NCI-H2081 treated with DMSO at 0.1 percent for 48 hours (cell line): ENCODE data around the gene RBM4B.
"Not testable (repeated sequence)": the region's sequence is repeated elsewhere in the genome, so short reads cannot be mapped to it uniquely, and the experiment has no call there.

Experiments
- DNase-seq: peaks from one replicate; lab custom pipeline; 2025; lab: John Stamatoyannopoulos, UW

RBM4B gene

GRCh38 chr11:66641834-66642233, 35.9 kb downstream of the RBM4B start:
- DNase-seq, result no peak

GRCh38 chr11:66639814-66640340, 37.8 kb downstream of the RBM4B start:
- DNase-seq, result not testable (repeated sequence)

- DNase-seq, result no peak
Observed at GRCh38 chr11:66639066-66639813, 38.4 kb downstream of the RBM4B start.

GRCh38 chr11:66638177-66639065, 39.3 kb downstream of the RBM4B start, which contains the start of gene RBM4:
RBM4 (plus strand) TSS chr11:66638703; CDS start chr11:66639712, 1,009 bp downstream.
- DNase-seq, result peak; percentile 99

GRCh38 chr11:66637557-66638176, 40.0 kb downstream of the RBM4B start:
- no peak for DNase-seq

GRCh38 chr11:66636411-66636810, 41.3 kb downstream of the RBM4B start:
- no peak for DNase-seq

- no peak for DNase-seq
Observed at GRCh38 chr11:66632952-66633351, 44.7 kb downstream of the RBM4B start.

- DNase-seq, result no peak
Observed at GRCh38 chr11:66631883-66632282, 45.8 kb downstream of the RBM4B start.

- no peak for DNase-seq
Observed at GRCh38 chr11:66629356-66629755, 48.3 kb downstream of the RBM4B start.

GRCh38 chr11:66628061-66628603, 49.6 kb downstream of the RBM4B start:
- no peak for DNase-seq

- DNase-seq, result no peak
Observed at GRCh38 chr11:66626926-66627325, 50.8 kb downstream of the RBM4B start.

- no peak for DNase-seq
Observed at GRCh38 chr11:66626382-66626781, 51.3 kb downstream of the RBM4B start.

GRCh38 chr11:66625752-66626149, 51.9 kb downstream of the RBM4B start:
- DNase-seq, result no peak

- no peak for DNase-seq
Observed at GRCh38 chr11:66625041-66625751, 52.5 kb downstream of the RBM4B start.

GRCh38 chr11:66624450-66624849, 53.2 kb downstream of the RBM4B start:
- DNase-seq, result no peak

- no peak for DNase-seq
Observed at GRCh38 chr11:66619080-66619554, 58.6 kb downstream of the RBM4B start.

- no peak for DNase-seq
Observed at GRCh38 chr11:66617155-66617834, 60.4 kb downstream of the RBM4B start.

GRCh38 chr11:66616379-66617154, 61.1 kb downstream of the RBM4B start, which contains the start of gene RBM14:
RBM14 (plus strand) TSS chr11:66616630; CDS start chr11:66616721, 91 bp downstream.
- peak; percentile 96 for DNase-seq
